KMS-11 (cell line): Measurements from ENCODE around the gene UBXN4.

ENCODE experiments used
- H2AFZ ChIP-seq: fragments of 200-600 bp; sonication (generic); 2 replicates; pipeline ENCODE4 v1.6.1; 2016; ENCODE audit warnings: antibody characterized with exemption, mixed run types, low read depth
- H3K27ac ChIP-seq: fragments of 200-600 bp; sonication (generic); 2 replicates; pipeline ENCODE4 v1.6.1; 2016; ENCODE audit warnings: mild to moderate bottlenecking, mixed run types
- H3K27me3 ChIP-seq: fragments of 200-600 bp; sonication (generic); 2 replicates; pipeline ENCODE4 v1.6.1; 2017; ENCODE audit warnings: mild to moderate bottlenecking, low read depth, mixed run types, moderate library complexity; ENCODE audit not compliant: insufficient read depth
- H3K36me3 ChIP-seq: fragments of 200-600 bp; sonication (generic); 2 replicates; pipeline ENCODE4 v1.6.1; 2017; ENCODE audit warnings: mild to moderate bottlenecking, mixed run types; ENCODE audit not compliant: insufficient read depth
- H3K4me1 ChIP-seq: fragments of 200-600 bp; sonication (generic); 2 replicates; pipeline ENCODE4 v1.6.1; 2016; ENCODE audit warnings: mild to moderate bottlenecking, low read depth, mixed run types; ENCODE audit not compliant: poor library complexity, severe bottlenecking
- H3K4me2 ChIP-seq: fragments of 200-600 bp; sonication (generic); 2 replicates; pipeline ENCODE4 v1.7.0; 2016; ENCODE audit warnings: mild to moderate bottlenecking, mixed run types
- H3K4me3 ChIP-seq: fragments of 200-600 bp; sonication (generic); IDR thresholded peaks from 2 replicates; pipeline ENCODE4 v1.6.1; 2017; ENCODE audit warnings: low read depth, low read length, mixed read lengths; ENCODE audit not compliant: insufficient read depth
- H3K79me2 ChIP-seq: fragments of 200-600 bp; sonication (generic); 2 replicates; pipeline ENCODE4 v1.6.1; 2016; ENCODE audit warnings: low read depth, mixed run types; ENCODE audit not compliant: insufficient read depth
- H3K9ac ChIP-seq: fragments of 200-600 bp; sonication (generic); 2 replicates; pipeline ENCODE4 v1.6.1; 2016; ENCODE audit warnings: mild to moderate bottlenecking, mixed run types
- H4K20me1 ChIP-seq: fragments of 200-600 bp; sonication (generic); 2 replicates; pipeline ENCODE4 v1.6.1; 2016; ENCODE audit warnings: mild to moderate bottlenecking, mixed run types; ENCODE audit not compliant: insufficient read depth
- TF ChIP-seq, protein P1 (sequence below): fragments of 200-600 bp; sonication (generic); conservative IDR thresholded peaks from 2 replicates; pipeline ENCODE4 v1.6.1; 2017; ENCODE audit warnings: low read depth, mild to moderate bottlenecking, antibody characterized with exemption, low read length, moderate library complexity, mixed read lengths

The UBXN4 gene

DNA sequence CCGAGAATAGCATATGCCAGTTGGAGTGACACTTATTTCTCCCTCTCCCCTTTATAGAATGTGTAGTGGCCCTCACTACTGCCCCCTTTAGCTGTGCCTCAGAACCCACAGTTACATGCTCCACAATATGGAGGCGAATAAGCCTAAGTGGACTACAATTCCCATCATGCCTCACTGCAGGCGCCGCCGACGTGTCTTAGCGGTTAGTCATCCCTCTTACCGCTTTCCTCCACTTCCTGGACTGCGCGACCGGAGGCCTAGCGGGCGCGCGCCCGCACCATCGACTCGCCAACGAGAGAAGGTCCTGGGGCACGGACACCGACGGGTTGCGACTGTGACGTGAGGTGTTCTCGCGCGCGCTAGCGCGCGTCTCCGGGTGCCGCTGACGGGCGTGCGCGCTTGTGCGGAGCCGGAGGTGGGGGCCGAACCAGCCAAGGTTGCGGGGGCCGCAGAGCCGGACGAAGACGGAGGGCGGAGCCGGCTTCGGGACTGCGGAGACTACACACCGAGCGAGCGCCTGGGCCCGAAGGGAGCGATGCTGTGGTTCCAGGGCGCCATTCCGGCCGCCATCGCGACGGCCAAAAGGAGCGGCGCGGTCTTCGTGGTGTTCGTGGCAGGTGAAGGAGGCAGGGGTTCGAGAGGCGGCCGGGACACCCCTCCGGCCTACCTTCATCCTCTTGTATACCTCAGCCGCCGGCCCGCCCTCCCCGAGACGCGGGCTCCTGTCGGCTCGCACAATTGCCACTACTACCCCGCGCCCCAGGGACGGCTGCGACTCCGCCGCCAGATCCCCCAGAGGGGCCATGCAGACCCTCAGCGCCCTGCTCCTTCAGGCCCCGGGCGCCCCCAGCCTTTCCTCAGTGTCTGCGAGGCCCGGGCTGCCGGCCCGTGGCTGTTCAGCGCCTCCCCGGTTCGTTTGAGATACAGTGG is at the start of gene UBXN4:
Gene UBXN4 (plus strand): TSS at position 461 of the 930 bp plus-strand sequence. CDS start 75 bp downstream, at position 536.
- Histone ChIP-seq H3K79me2 (peaks cover 44% of the 10 kb centered on the region), H3K4me2 (peak within 1 kb of the TSS; percentile 44), H3K4me1 (peaks cover 9% of the 10 kb centered on the region), H3K4me3 (peak within 1 kb of the TSS; percentile 67), H4K20me1 (no peaks in the 10 kb centered on the region), H2AFZ (peak within 1 kb of the TSS; percentile 62; the same call in 1 of the 2 replicates), H3K36me3 (no peaks in the 10 kb centered on the region), H3K27me3 (no peaks in the 10 kb centered on the region), H3K9ac (peak within 1 kb of the TSS; percentile 95), H3K27ac (peak within 1 kb of the TSS; percentile 98)
- TF ChIP-seq, protein P1, sequence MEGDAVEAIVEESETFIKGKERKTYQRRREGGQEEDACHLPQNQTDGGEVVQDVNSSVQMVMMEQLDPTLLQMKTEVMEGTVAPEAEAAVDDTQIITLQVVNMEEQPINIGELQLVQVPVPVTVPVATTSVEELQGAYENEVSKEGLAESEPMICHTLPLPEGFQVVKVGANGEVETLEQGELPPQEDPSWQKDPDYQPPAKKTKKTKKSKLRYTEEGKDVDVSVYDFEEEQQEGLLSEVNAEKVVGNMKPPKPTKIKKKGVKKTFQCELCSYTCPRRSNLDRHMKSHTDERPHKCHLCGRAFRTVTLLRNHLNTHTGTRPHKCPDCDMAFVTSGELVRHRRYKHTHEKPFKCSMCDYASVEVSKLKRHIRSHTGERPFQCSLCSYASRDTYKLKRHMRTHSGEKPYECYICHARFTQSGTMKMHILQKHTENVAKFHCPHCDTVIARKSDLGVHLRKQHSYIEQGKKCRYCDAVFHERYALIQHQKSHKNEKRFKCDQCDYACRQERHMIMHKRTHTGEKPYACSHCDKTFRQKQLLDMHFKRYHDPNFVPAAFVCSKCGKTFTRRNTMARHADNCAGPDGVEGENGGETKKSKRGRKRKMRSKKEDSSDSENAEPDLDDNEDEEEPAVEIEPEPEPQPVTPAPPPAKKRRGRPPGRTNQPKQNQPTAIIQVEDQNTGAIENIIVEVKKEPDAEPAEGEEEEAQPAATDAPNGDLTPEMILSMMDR, result peak; percentile 60

- no peak overlapping the region for H3K4me3 ChIP-seq
- no peaks in the 10 kb centered on the region for H3K79me2 ChIP-seq
- no peaks in the 10 kb centered on the region for H3K27me3 ChIP-seq
- TF ChIP-seq, protein P1, result no peak
- H3K27ac ChIP-seq, result no peak overlapping the region
- H3K36me3 ChIP-seq, result no peaks in the 10 kb centered on the region
- no peaks in the 10 kb centered on the region for H4K20me1 ChIP-seq
- no peak overlapping the region for H3K9ac ChIP-seq
- H3K4me1 ChIP-seq, result no peaks in the 10 kb centered on the region
- H2AFZ ChIP-seq, result no peak overlapping the region
- no peak overlapping the region for H3K4me2 ChIP-seq
These were observed 46.9 kb upstream of the UBXN4 start for GRCh38 chr2:135694711-135695110.

DNA sequence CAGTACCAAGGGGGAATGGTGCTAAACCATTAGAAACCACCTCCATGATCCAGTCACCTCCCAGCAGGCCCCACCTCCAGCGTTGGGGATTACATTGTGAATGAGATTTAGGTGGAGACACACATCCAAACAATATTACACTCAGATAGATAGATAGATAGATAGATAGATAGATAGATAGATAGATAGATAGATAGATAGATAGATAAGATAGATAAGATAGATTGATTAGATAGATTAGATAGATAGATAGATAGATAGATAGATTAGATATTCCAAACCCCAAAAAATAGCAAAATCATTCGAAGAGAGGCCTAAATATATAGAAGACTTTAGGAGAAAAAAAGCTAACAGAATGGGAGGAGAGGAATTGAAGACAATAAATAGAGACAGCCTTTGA is 42.8 kb upstream of the UBXN4 start:
- Histone ChIP-seq H3K4me2 (no peak overlapping the region), H4K20me1 (no peaks in the 10 kb centered on the region), H3K79me2 (no peaks in the 10 kb centered on the region), H3K27me3 (no peaks in the 10 kb centered on the region), H3K27ac (no peak overlapping the region), H3K9ac (no peak overlapping the region), H2AFZ (no peak overlapping the region), H3K4me3 (no peak overlapping the region), H3K4me1 (no peaks in the 10 kb centered on the region), H3K36me3 (no peaks in the 10 kb centered on the region)
- TF ChIP-seq, protein P1, result no peak

DNA sequence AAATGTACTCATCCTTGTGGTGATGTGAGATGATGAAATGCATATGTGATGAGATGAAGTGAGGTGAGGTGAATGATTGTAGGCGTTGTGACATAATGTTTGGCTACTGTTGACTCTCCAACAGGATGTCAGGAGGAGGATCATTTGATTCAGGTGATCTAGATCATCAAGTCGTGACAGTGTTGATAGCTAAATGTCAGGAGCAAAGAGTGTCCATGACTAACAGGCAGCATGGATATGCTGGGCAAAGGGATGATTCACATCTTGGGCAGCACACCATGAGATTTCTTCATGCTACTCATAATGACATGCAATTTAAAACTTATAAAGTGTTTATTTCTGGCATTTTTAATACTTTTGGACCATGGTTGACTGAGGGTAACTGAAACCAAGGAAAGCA is 40.2 kb upstream of the UBXN4 start:
- Histone ChIP-seq H2AFZ (no peak overlapping the region), H3K9ac (no peak overlapping the region), H3K4me3 (no peak overlapping the region), H3K27me3 (no peaks in the 10 kb centered on the region), H3K36me3 (no peaks in the 10 kb centered on the region), H3K79me2 (no peaks in the 10 kb centered on the region), H3K4me2 (no peak overlapping the region), H3K27ac (no peak overlapping the region), H4K20me1 (no peaks in the 10 kb centered on the region), H3K4me1 (no peaks in the 10 kb centered on the region)
- TF ChIP-seq, protein P1, result no peak
